ENCODE results near the gene TRHDE.

Gene TRHDE

GRCh38 chr12:72540811-72541210 is 268.6 kb downstream of the TRHDE start:
- Histone ChIP-seq H3K79me2 (ENCODE audit: insufficient read depth, low read length) (no peaks in the 10 kb centered on the region), H3F3A (ENCODE audit: insufficient read depth) (no peaks in the 10 kb centered on the region), H3K4me2 (ENCODE audit: low read depth, low read length, poor library complexity, severe bottlenecking) (no peak overlapping the region), H3K36me3 (ENCODE audit: low read length) (no peaks in the 10 kb centered on the region), H3K27me3 (ENCODE audit: low read length) (no peaks in the 10 kb centered on the region), H4K20me1 (ENCODE audit: low read depth, low read length) (no peaks in the 10 kb centered on the region), H3K9ac (ENCODE audit: low read length) (no peak overlapping the region), H3K4me3 (ENCODE audit: insufficient read depth, low read length, poor library complexity, severe bottlenecking) (no peak overlapping the region), H3K9me3 (ENCODE audit: insufficient read depth, low read length) (no peaks in the 10 kb centered on the region), H2AFZ (ENCODE audit: low read depth, low read length, severe bottlenecking) (no peak overlapping the region), H3K9me2 (replicated peaks; ENCODE audit: insufficient read depth, low read length) (no peaks in the 10 kb centered on the region), H3K27ac (ENCODE audit: low read depth, low read length) (no peak overlapping the region)
- TF ChIP-seq EZH2phosphoT487 (conservative IDR thresholded peaks at IDR 0.05; ENCODE audit: low read length) (no peak), CTCF (IDR thresholded peaks at IDR 0.05; ENCODE audit: insufficient read depth, low read length, poor library complexity, severe bottlenecking) (no peak)

- H3K4me2 ChIP-seq (ENCODE audit: low read depth, low read length, poor library complexity, severe bottlenecking): no peak overlapping the region
- H3K9ac ChIP-seq (ENCODE audit: low read length): no peak overlapping the region
- H4K20me1 ChIP-seq (ENCODE audit: low read depth, low read length): no peaks in the 10 kb centered on the region
- H3K36me3 ChIP-seq (ENCODE audit: low read length): no peaks in the 10 kb centered on the region
- H3K79me2 ChIP-seq (ENCODE audit: insufficient read depth, low read length): no peaks in the 10 kb centered on the region
- no peak overlapping the region for H3K4me3 ChIP-seq (ENCODE audit: insufficient read depth, low read length, poor library complexity, severe bottlenecking)
- no peaks in the 10 kb centered on the region for H3K9me2 ChIP-seq (replicated peaks; ENCODE audit: insufficient read depth, low read length)
- no peaks in the 10 kb centered on the region for H3K9me3 ChIP-seq (ENCODE audit: insufficient read depth, low read length)
- H3F3A ChIP-seq (ENCODE audit: insufficient read depth): no peaks in the 10 kb centered on the region
- no peaks in the 10 kb centered on the region for H3K27me3 ChIP-seq (ENCODE audit: low read length)
- no peak overlapping the region for H2AFZ ChIP-seq (ENCODE audit: low read depth, low read length, severe bottlenecking)
- TF ChIP-seq EZH2phosphoT487 (conservative IDR thresholded peaks at IDR 0.05; ENCODE audit: low read length): no peak
- no peak for TF ChIP-seq CTCF (IDR thresholded peaks at IDR 0.05; ENCODE audit: insufficient read depth, low read length, poor library complexity, severe bottlenecking)
- H3K27ac ChIP-seq (ENCODE audit: low read depth, low read length): no peak overlapping the region
These were observed 271.8 kb downstream of the TRHDE start for GRCh38 chr12:72543777-72544467.

- H3K9me3 ChIP-seq (ENCODE audit: insufficient read depth, low read length): no peaks in the 10 kb centered on the region
- H3K36me3 ChIP-seq (ENCODE audit: low read length): no peaks in the 10 kb centered on the region
- no peak overlapping the region for H3K4me2 ChIP-seq (ENCODE audit: low read depth, low read length, poor library complexity, severe bottlenecking)
- no peak overlapping the region for H3K27ac ChIP-seq (ENCODE audit: low read depth, low read length)
- no peak for TF ChIP-seq CTCF (IDR thresholded peaks at IDR 0.05; ENCODE audit: insufficient read depth, low read length, poor library complexity, severe bottlenecking)
- TF ChIP-seq EZH2phosphoT487 (conservative IDR thresholded peaks at IDR 0.05; ENCODE audit: low read length): no peak
- H3K9me2 ChIP-seq (replicated peaks; ENCODE audit: insufficient read depth, low read length): no peaks in the 10 kb centered on the region
- H3K4me3 ChIP-seq (ENCODE audit: insufficient read depth, low read length, poor library complexity, severe bottlenecking): no peak overlapping the region
- H3K79me2 ChIP-seq (ENCODE audit: insufficient read depth, low read length): no peaks in the 10 kb centered on the region
- H3F3A ChIP-seq (ENCODE audit: insufficient read depth): no peaks in the 10 kb centered on the region
- H4K20me1 ChIP-seq (ENCODE audit: low read depth, low read length): no peaks in the 10 kb centered on the region
- no peaks in the 10 kb centered on the region for H3K27me3 ChIP-seq (ENCODE audit: low read length)
- no peak overlapping the region for H2AFZ ChIP-seq (ENCODE audit: low read depth, low read length, severe bottlenecking)
- H3K9ac ChIP-seq (ENCODE audit: low read length): no peak overlapping the region
These were observed 273.9 kb downstream of the TRHDE start for GRCh38 chr12:72546106-72546505.

All from SU-DHL-6 (cell line).